ENCODE results near the gene ZNF174. TPM values are rescaled to one million over a fixed set of nuclear protein-coding genes. Genes with fewer than 3 reads are reported as not detected.

ZNF174 gene
- total and polyA plus RNA-seq, 11 donors, result 7.9 to 21.0 (median 9.8) TPM

DNA sequence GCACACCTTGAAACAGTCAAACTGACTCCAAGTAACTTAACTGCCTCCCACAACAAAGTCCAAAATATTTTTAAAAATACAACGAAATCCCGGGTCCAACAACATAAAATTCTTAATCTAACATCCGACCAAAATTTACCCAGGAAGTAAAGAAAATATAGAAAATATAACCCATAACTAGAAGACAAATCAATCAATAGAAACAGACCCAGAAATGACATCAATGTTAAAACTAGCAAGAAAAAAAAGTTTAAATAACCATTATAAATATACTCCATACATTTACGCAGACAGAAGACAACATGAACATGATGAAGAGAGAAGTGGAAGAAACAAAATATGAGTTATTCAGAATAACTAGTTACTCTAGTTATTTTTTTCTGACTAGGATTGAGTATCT is 38.6 kb downstream of the ZNF174 start:
- 80 to 92% (median 87%) methylated on average over 4 of the region's 4 CpGs for WGBS, 4 donors
- intact Hi-C loops (cut with DNase I), result loop anchor here in 2 of 10 donors (5.0 to 10.0 kb wide), 2 partner anchors 37 to 65 kb away; partner anchors contain the start of genes ZNF174 (in 1 of the 2) and ZSCAN32 (in 1 of the 2)
- no peak overlapping the region for H3K27ac ChIP-seq
- ATAC-seq, result no peak
- peaks cover 0 to 49% (median 27%) of the 10 kb centered on the region in 9 donors for H3K36me3 ChIP-seq
- no peak for TF ChIP-seq POLR2A (IDR thresholded peaks at IDR 0.05)
- TF ChIP-seq, protein P1, sequence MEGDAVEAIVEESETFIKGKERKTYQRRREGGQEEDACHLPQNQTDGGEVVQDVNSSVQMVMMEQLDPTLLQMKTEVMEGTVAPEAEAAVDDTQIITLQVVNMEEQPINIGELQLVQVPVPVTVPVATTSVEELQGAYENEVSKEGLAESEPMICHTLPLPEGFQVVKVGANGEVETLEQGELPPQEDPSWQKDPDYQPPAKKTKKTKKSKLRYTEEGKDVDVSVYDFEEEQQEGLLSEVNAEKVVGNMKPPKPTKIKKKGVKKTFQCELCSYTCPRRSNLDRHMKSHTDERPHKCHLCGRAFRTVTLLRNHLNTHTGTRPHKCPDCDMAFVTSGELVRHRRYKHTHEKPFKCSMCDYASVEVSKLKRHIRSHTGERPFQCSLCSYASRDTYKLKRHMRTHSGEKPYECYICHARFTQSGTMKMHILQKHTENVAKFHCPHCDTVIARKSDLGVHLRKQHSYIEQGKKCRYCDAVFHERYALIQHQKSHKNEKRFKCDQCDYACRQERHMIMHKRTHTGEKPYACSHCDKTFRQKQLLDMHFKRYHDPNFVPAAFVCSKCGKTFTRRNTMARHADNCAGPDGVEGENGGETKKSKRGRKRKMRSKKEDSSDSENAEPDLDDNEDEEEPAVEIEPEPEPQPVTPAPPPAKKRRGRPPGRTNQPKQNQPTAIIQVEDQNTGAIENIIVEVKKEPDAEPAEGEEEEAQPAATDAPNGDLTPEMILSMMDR (IDR thresholded peaks at IDR 0.05), result no peak
- no peak for DNase-seq
- peaks cover 0 to 32% (median 9%) of the 10 kb centered on the region in 12 donors for H3K9me3 ChIP-seq
- H3K4me3 ChIP-seq, result no peak overlapping the region
- H3K4me1 ChIP-seq, result peaks cover 0 to 16% (median 6%) of the 10 kb centered on the region in 12 donors
- no peaks in the 10 kb centered on the region for H3K27me3 ChIP-seq

DNA sequence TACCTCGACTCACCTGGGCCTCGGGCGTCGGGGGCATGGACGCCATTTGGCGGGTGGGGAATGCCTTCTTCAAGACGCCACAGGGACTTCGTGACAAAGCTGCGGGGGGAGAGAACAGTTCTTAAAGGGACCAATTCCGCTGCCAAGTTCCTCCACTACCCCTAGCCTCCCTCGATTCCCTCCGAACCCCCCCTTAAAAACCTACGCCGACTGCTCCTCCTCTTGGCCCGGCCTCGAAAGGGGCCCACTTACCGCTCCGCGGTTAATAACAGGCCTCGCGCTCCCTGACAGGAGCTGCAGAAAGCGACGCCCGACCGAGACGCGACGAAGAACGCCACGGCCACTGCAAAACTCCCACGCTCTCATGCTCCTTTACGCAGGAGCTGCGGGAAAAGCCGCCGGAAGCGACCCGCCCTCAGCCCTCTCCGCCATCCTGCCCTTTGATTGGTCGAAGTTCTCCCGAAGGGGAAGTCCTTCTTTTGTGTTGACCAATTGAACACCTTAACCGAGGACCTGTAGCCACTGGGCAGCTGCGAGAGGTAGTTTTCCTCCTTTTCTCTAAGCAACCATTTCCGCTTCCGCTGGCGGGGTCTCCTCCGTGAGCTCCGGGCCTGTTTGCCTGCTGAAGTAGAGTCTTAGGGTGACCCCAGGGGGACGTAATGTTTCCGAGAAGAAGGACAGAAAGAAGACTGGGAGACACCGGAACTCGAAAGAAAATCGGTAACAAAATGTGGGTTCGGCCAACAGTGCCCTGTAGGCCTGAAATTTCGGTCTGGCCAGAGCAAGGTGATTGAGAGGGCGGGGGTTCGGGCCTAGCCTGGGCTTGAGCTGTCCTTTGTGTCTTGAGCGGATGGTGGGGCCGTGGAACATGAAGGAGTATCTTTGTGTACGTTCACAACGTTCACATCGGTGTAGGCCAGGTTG is 42.4 kb downstream of the ZNF174 start, which contains the start of the genes NAA60 and ZNF597:
NAA60 (plus strand) TSS at position 573 of the 924 bp plus-strand sequence. CDS start 32,548 bp downstream, outside the sequence.
ZNF597 (minus strand) TSS at position 397 of the 924 bp plus-strand sequence; CDS start at position 46, 351 bp downstream.
- WGBS, 4 donors, result 41 to 56% (median 48%) methylated on average over 49 to 61 of the region's 61 CpGs
- peak; percentile 98 to 99 (median 98) for ATAC-seq
- intact Hi-C loops (cut with DNase I), result loop anchor here in 2 of 10 donors (2.0 to 5.0 kb wide), 2 partner anchors 41 to 43 kb away; partner anchors contain the start of genes ZNF174 (in 2 of the 2) and ZSCAN32 (in 2 of the 2)
- Histone ChIP-seq H3K4me1 (peaks cover 0 to 25% (median 9%) of the 10 kb centered on the region in 12 donors), H3K4me3 (peak within 1 kb of the TSS; percentile 49 to 86 (median 66)), H3K27me3 (no peaks in the 10 kb centered on the region), H3K36me3 (peaks cover 0 to 41% (median 28%) of the 10 kb centered on the region in 9 donors), H3K27ac (peak within 1 kb of the TSS; percentile 73 to 91 (median 83)), H3K9me3 (peaks cover 0 to 26% (median 9%) of the 10 kb centered on the region in 12 donors)
- DNase-seq, result peak; percentile 85 to 88 (median 87)
- peak in 1 of 2 donors; percentile 25 for TF ChIP-seq POLR2A (IDR thresholded peaks at IDR 0.05)
- TF ChIP-seq, protein P1 (IDR thresholded peaks at IDR 0.05), result no peak

DNA sequence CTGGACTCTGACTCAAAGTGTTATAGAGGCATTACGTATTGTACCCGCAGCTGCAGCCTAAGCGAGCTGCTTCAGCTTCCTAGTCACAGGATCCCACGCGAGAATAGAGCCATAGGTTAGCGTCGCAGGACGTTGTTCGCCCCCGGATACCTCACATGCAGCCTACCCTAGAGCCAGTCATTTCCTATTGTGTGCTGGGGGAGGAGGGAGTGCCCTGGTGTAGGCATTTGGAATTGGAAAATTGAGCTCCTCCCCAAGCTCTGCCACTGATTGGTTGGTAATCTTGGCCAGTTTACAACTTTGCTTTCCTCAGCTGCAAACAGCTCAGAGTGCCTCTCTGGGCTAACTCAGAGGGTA is 43.0 kb downstream of the ZNF174 start:
- WGBS, 4 donors, result 34 to 56% (median 46%) methylated on average over 9 to 10 of the region's 10 CpGs
- intact Hi-C loops (cut with DNase I), result loop anchor here in 1 of 10 donors (5.0 kb wide), 1 partner anchor 42 kb away; the partner anchor contains the start of genes ZNF174 and ZSCAN32
- peak overlapping the region; percentile 49 to 86 (median 66) for H3K4me3 ChIP-seq
- H3K27ac ChIP-seq, result peak overlapping the region; percentile 73 to 91 (median 83)
- TF ChIP-seq, protein P1 (IDR thresholded peaks at IDR 0.05), result no peak
- no peak for TF ChIP-seq POLR2A (IDR thresholded peaks at IDR 0.05)
- H3K4me1 ChIP-seq, result peaks cover 0 to 25% (median 9%) of the 10 kb centered on the region in 12 donors
- ATAC-seq, result peak; percentile 66 to 79 (median 68)
- peaks cover 0 to 20% (median 8%) of the 10 kb centered on the region in 12 donors for H3K9me3 ChIP-seq
- peaks cover 0 to 41% (median 29%) of the 10 kb centered on the region in 9 donors for H3K36me3 ChIP-seq
- no peaks in the 10 kb centered on the region for H3K27me3 ChIP-seq
- DNase-seq, result no peak

Data from heart left ventricle (tissue), 16 donors.